ENCODE results near the gene CEBPB. TPM values are rescaled to one million over a fixed set of nuclear protein-coding genes. Genes with fewer than 3 reads are reported as not detected.

CEBPB gene
- total RNA-seq, 2 donors from 2014 or later, result 32.0 to 34.0 TPM

- no peak for DNase-seq
- H3K4me3 ChIP-seq, result no peak overlapping the region
- intact Hi-C loops (cut with DNase I), result no loop called here
- H3K4me1 ChIP-seq, result no peaks in the 10 kb centered on the region
- no peak overlapping the region for H3K9ac ChIP-seq (ENCODE audit: low read depth in 2 of 2, low read length in 2 of 2)
- no peaks in the 10 kb centered on the region for H3K9me3 ChIP-seq
- H3K27me3 ChIP-seq, result no peaks in the 10 kb centered on the region
- no peaks in the 10 kb centered on the region for H3K36me3 ChIP-seq
- TF ChIP-seq, protein P1, sequence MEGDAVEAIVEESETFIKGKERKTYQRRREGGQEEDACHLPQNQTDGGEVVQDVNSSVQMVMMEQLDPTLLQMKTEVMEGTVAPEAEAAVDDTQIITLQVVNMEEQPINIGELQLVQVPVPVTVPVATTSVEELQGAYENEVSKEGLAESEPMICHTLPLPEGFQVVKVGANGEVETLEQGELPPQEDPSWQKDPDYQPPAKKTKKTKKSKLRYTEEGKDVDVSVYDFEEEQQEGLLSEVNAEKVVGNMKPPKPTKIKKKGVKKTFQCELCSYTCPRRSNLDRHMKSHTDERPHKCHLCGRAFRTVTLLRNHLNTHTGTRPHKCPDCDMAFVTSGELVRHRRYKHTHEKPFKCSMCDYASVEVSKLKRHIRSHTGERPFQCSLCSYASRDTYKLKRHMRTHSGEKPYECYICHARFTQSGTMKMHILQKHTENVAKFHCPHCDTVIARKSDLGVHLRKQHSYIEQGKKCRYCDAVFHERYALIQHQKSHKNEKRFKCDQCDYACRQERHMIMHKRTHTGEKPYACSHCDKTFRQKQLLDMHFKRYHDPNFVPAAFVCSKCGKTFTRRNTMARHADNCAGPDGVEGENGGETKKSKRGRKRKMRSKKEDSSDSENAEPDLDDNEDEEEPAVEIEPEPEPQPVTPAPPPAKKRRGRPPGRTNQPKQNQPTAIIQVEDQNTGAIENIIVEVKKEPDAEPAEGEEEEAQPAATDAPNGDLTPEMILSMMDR (IDR thresholded peaks at IDR 0.05), result no peak
- no peak overlapping the region for H3K27ac ChIP-seq
Measured at GRCh38 chr20:50233325-50234212, 42.9 kb downstream of the CEBPB start.

DNA sequence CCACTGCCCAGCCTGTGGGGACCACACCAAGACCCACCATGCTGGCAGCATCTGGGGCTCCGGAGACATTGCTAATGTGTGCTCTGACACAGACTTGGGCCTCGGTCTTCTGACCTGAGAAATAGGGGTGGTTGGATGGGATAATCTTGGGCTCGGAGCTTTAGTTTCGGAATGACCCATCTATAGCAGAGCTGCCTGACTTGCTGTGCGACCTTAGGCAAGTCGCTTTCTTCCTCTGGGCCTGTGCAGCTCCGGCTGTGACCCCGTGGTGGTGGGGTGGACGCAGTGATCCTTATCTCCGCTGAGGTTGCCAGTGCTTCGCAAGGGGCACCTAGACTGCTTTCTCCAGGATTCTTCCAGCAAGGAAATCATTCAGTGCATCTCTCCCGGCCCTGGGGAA lies 43.7 kb downstream of the CEBPB start:
- Histone ChIP-seq H3K27ac (no peak overlapping the region), H3K27me3 (no peaks in the 10 kb centered on the region), H3K9ac (ENCODE audit: low read depth in 2 of 2, low read length in 2 of 2) (no peak overlapping the region), H3K4me3 (no peak overlapping the region), H3K36me3 (no peaks in the 10 kb centered on the region), H3K4me1 (no peaks in the 10 kb centered on the region), H3K9me3 (no peaks in the 10 kb centered on the region)
- no peak for DNase-seq
- TF ChIP-seq, protein P1 (IDR thresholded peaks at IDR 0.05), result no peak
- intact Hi-C loops (cut with DNase I), result no loop called here

DNA sequence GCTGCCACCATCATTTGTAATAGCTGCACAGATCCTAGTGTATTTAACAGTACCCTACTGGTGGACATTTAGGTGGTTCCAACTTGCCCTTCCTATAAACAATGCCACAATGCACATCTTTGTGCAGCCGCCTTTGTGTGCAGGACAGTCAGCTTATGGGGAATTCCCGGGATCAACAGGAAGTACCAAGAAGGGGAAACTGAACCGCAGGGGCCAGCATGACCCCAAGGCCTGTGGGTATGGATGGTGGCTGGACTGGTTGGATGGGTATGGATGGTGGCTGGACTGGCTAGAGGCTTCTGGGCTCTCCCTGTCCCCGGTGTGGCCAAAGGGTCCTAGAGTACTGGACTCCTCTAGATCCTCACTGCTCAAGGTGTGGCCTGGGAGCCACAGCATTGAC lies 46.7 kb downstream of the CEBPB start:
- no peak overlapping the region for H3K27ac ChIP-seq
- TF ChIP-seq, protein P1 (IDR thresholded peaks at IDR 0.05), result no peak
- H3K36me3 ChIP-seq, result no peaks in the 10 kb centered on the region
- no peak overlapping the region for H3K4me3 ChIP-seq
- no peaks in the 10 kb centered on the region for H3K9me3 ChIP-seq
- no peaks in the 10 kb centered on the region for H3K4me1 ChIP-seq
- intact Hi-C loops (cut with DNase I), result no loop called here
- no peak for DNase-seq
- no peaks in the 10 kb centered on the region for H3K27me3 ChIP-seq
- no peak overlapping the region for H3K9ac ChIP-seq (ENCODE audit: low read depth in 2 of 2, low read length in 2 of 2)

- Histone ChIP-seq H3K27me3 (no peaks in the 10 kb centered on the region), H3K4me1 (no peaks in the 10 kb centered on the region), H3K27ac (no peak overlapping the region), H3K9me3 (no peaks in the 10 kb centered on the region), H3K4me3 (no peak overlapping the region), H3K9ac (ENCODE audit: low read depth in 2 of 2, low read length in 2 of 2) (no peak overlapping the region), H3K36me3 (no peaks in the 10 kb centered on the region)
- intact Hi-C loops (cut with DNase I), result no loop called here
- TF ChIP-seq, protein P1 (IDR thresholded peaks at IDR 0.05), result no peak
- no peak for DNase-seq
Measured at GRCh38 chr20:50238081-50238800, 47.6 kb downstream of the CEBPB start.

- Histone ChIP-seq H3K36me3 (no peaks in the 10 kb centered on the region), H3K27ac (no peak overlapping the region), H3K9me3 (no peaks in the 10 kb centered on the region), H3K4me1 (no peaks in the 10 kb centered on the region), H3K9ac (ENCODE audit: low read depth in 2 of 2, low read length in 2 of 2) (no peak overlapping the region), H3K4me3 (no peak overlapping the region), H3K27me3 (no peaks in the 10 kb centered on the region)
- TF ChIP-seq, protein P1 (IDR thresholded peaks at IDR 0.05), result no peak
- intact Hi-C loops (cut with DNase I), result no loop called here
- no peak for DNase-seq
Measured at GRCh38 chr20:50240092-50240491, 49.5 kb downstream of the CEBPB start.
